Measurements from ENCODE around the gene PDLIM5. TPM values are rescaled to one million over a fixed set of nuclear protein-coding genes. Genes with fewer than 3 reads are reported as not detected.
A peak's percentile ranks its signal among the peaks of the same experiment; 100 is the strongest.

The PDLIM5 gene
- total RNA-seq, 1 experiment from 2014 or later: 27.2 TPM

DNA sequence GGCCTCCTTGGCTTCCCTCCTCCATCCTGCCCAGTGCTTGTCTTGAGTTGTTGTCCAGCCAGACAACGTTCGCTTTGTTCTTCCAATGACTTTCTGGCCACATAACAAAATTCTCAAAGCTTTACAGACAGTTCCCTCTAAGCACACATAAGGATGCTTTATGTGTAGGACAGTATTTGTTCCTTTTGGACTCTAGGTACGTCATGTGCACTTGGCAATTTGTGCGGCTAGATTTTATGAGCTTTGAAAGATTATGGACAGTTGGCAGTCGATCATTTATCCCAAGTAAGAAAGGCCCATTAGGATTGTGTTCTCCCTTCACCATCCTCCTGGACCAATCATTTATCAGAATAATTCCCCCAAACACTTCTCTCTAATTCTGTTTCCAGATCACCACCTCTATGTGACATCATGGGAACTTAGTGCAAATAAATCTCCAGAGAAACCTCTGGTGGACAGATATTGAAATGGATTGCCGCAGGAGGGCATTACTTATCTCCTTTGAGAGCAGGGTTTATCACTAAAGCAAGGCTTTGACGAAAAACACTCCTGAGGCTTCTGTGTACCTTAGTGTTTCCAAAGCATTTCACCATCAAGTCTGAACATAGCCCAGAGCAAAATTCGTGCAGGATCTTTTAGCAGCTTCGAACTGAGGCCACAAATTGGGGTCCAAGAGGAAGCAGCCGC lies 228.6 kb downstream of the PDLIM5 start:
- no peak for DNase-seq (ENCODE audit: low read depth)

DNA sequence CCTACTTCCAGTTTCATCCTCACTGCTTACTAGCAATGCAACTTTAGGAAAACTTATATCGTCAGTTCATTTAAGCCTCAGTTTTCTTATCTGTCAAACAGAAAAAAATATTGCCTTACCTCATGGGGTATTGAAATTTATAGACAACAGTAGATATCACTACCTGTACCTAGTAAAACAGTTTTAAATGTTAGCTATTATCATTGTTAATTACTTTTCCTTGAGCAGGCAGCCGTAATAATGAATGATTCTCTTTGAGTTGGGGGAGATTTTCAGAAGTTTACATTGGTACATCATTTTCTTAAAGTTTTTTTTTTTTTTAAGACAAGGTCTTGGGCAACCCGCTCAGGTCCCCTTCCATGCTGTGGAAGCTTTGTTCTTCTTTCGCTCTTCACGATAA lies 234.3 kb downstream of the PDLIM5 start:
- DNase-seq (ENCODE audit: low read depth): no peak

DNA sequence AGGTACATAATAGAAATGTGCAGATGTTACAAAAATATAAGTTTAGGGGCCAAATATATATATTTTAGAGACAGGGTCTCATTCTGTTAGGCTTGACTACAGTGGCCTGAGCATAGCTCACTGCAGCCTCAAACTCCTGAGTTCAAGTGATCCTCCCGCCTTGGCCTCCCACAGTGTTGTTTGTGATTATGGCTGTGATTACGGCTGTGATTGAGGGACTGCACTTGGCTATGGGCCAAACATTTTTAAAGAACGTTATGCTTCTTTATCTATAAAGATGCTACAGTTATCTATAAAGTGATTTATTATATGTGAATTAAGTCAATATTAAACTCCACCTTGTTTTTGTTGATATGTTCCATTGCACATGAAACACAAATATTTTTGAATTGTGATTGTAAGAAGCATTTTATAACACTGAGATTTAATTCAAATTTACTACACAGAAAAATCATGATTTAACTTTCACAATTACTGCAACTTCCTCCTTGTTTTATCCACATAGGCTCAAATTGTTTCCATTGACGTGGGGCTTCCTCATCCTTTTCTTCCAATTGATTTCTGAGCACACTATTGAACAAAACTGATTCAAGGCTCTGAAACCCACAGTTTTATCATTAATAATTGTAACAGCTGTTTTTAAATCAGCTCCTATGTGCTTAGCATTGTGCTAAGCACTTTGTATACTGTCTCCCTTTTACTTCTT lies 237.6 kb downstream of the PDLIM5 start:
- DNase-seq (ENCODE audit: low read depth): no peak

DNA sequence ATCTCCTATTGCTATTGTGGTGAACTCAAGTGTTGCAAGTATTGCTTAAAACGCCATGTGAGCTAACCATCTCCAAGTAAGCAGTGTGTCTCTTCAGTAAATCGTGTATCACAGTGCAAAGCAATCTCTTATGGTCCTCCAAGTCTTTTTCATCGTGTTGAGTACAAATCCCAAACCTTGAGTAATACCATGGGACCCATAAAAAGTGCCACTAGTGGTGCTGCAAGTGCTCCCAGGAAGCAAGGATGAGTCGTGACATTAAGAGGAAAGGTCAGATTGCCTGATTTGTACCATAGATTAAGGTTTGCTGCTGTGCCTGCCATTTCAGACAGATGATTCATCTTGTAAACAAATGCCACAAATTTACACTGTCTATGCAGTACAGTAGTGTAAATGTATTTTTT lies 239.1 kb downstream of the PDLIM5 start:
- peak; percentile 70 for DNase-seq (ENCODE audit: low read depth)

DNA sequence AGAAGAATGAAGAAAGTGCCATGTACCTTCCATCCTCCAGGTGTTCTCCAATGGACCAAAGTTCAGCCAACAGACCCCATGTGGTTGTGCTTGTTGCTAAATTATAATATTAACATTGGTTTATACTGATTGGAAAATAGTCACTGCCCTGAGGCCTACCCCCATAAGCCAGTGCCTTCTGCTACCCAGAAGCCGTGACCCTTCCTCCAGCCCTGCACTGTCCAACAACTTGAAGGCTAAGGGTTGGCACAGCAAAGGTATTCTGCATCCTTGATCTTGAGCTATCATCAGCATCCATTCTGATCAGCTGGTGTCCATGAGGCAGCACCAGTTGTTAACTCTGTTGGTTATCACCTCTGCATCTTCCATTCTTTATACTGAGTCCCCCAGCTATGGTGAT lies 239.8 kb downstream of the PDLIM5 start:
- no peak for DNase-seq (ENCODE audit: low read depth)

DNA sequence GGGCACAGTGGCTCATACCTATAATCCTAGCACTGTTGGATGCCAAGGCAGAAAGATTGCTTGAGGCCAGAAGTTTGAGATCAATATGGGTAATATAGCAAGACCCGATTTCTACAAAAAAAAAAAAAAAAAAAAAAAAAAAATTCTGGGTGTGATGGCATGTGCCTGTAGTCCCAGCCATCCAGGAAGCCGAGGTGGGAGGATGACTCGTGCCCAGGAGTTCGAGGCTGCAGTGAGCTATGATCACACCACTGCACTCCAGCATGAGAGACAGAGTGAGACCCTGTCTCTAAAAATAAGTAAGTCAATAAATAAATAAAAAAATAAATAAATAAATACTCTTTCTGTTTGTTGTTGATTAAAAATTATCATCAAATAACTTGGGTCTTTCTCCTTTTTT lies 243.6 kb downstream of the PDLIM5 start:
- DNase-seq (ENCODE audit: low read depth): peak; percentile 69

DNA sequence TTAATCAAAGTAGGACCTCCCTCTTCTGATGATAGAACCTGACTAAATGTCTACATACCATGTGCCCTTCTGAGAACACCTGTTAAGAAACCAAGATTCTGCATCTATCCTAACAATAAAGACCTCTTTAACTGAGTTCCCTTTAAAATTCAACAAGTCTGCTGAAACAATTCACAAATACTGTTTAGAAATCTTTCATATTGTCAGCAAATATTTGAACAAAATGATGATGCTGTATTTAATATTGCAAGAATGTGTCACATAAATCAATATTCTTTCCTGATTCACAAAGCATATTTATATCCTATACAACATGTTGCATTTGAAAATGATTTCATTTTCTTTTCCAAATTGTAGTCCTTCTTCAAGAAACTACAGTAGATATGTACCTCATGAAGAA lies 246.4 kb downstream of the PDLIM5 start:
- DNase-seq (ENCODE audit: low read depth): no peak

DNA sequence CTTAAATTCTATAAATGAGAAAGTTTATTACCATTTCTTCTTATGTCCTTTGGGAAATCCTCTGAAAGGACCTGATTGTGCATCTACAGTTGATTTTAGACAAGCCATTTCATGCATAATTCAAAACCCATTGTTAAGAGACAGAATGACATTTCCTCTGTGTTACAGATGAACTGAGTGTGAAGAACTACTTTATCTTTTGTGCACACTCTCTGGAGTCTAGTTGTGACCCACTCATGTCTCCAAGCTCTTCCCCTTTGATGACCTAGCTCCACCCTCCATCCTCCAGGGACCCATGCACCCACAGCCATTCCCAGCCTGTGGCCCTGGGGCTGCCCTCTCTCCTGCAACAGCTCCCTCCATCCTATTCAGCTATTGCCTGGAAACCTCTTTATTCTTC lies 248.6 kb downstream of the PDLIM5 start:
- no peak for DNase-seq (ENCODE audit: low read depth)

DNA sequence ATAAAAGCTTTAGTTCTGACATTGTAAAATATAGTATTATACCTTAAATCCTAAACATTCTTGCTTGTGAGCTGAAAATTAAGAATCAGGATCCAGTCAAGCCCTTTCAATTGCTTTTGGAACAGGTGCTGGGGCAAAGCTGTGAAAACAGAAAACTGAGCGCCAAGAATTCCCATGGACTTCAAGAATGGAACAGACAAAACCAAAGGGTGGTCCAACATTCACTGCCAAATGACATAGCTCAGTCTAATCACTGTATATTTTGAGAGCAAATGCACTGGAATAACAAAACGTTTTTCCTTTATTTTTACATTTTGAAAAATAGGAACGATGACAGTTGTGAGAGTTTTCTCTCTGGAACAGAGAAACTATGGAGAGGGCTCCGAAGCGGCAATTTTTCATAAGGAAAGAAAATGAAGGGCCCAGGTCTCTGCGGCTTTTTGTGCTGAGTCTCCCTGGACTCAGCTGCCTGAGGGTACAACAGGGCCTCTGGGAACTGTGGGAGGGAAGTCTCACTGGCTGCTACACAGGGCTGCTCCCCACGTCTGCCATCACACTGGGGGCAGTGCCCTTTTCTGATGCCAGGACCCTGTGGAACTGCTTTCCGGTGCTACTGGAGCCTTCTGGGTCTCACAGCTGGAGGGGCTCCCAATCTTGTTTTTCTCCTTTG lies 250.0 kb downstream of the PDLIM5 start:
- DNase-seq (ENCODE audit: low read depth): no peak

DNA sequence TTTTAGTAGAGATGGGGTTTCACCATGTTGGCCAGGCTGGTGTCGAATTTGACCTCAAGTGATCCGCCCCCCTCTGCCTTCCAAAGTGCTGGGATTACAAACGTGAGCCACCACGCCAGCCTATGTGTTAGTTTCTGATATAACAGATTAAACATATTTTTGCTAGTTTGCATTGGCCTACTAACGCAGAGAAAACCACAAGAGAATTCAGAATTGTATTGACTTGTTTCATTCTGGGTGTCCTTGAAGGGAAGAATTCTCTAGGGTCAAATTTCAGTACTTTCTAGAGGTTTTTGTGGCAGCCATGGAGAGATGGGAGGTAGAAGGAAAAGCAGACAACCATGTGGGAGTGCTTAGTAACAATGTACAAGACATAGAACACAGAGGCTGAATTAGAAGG lies 259.9 kb downstream of the PDLIM5 start:
- DNase-seq (ENCODE audit: low read depth): no peak

DNA sequence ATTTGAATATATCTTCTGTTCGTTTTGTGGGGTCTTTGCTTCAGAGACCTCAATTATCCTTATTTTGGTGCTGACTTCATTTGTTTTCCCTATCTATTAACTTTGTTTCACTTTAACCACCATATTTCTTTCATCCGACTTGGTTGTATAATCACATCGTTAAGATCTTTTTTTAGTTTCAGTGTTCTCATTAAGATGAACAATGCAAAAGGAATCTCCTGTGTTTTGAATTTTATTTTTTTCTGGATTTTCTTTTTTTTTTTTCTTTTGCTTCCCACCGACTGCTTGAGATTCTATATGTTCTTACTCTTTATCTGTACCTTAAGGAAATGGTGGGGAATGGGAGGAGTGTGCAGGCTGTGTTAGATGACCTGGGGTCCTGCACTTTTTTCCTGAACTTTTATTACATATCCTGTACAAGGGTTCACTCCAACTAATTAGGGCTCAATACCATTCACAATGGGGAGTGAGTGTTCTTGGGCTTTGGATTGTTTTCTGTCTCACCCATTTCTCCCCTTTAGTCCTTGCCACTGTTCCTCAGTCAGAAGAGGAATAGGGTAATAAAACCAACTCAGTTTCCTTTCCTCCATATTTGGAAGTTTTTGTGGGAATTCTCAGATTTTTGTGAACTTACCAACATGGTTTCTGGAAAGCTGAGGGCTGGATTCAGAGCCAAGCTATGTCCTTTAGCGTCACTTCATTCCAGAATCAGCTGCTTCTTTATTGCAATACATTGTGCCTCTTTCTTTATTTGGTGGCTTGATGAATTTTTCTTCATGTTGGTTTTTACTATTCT lies 262.8 kb downstream of the PDLIM5 start:
- peak; percentile 8 for DNase-seq (ENCODE audit: low read depth)

DNA sequence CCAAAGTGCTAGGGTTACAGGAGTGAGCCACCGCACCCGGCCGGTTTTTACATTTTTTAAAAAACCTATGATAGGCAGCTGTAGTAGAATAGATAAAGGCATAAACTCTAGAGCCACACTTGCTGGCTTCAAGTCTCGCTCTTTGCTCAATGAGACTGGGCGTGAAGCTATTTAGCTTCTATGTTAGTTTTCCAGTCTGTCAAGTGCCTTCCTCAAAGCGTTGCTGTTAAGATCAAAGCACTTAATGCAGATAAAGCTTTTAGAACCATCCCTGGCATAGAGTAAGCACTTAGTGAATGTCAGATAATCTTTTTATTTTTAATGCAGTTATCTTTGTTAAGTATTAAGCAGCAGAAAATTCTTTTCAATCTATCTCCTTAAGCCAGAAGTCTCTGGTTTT lies 264.0 kb downstream of the PDLIM5 start:
- no peak for DNase-seq (ENCODE audit: low read depth)

Other genes starting within 250 kb of the PDLIM5 start
- 20.8 and 22.9 TPM in 2 replicates for gene SMARCAD1, start 244.1 kb upstream of the PDLIM5 start, total RNA-seq (2014; rRNA removed; shearing (Covaris generic))
- gene HPGDS, start 109.1 kb upstream of the PDLIM5 start, total RNA-seq (2014; rRNA removed; shearing (Covaris generic)): not detected in 2 replicates

Data from HT1080 (cell line).